Activated CD8-positive, alpha-beta memory T cell treated with anti-CD3 and anti-CD28 coated beads, Interleukin-2, amount 50 U/mL, for 24 hours (primary cell): Measurements from ENCODE around the gene SUN5.
"Not testable (repeated sequence)": the region's sequence is repeated elsewhere in the genome, so short reads cannot be mapped to it uniquely, and the experiment has no call there.

Experiments
- DNase-seq: peaks from one replicate; pipeline ENCODE4 v3.0.0-alpha.2; 2020; ENCODE audit errors: extremely low read depth

Gene SUN5

GRCh38 chr20:32965115-32965514 lies 39.1 kb downstream of the SUN5 start:
- DNase-seq, result no peak

GRCh38 chr20:32964575-32964974 lies 39.7 kb downstream of the SUN5 start:
- DNase-seq, result no peak

GRCh38 chr20:32963176-32963575 lies 41.1 kb downstream of the SUN5 start:
- no peak for DNase-seq

GRCh38 chr20:32962646-32963045 lies 41.6 kb downstream of the SUN5 start:
- not testable (repeated sequence) for DNase-seq

GRCh38 chr20:32962053-32962452 lies 42.2 kb downstream of the SUN5 start:
- no peak for DNase-seq

- DNase-seq, result no peak
These were observed 43.1 kb downstream of the SUN5 start for GRCh38 chr20:32960849-32961731.

GRCh38 chr20:32960222-32960518 lies 44.1 kb downstream of the SUN5 start:
- DNase-seq, result no peak

GRCh38 chr20:32959351-32960221 lies 44.6 kb downstream of the SUN5 start:
- no peak for DNase-seq

GRCh38 chr20:32958574-32958973 lies 45.7 kb downstream of the SUN5 start:
- DNase-seq, result no peak

- no peak for DNase-seq
These were observed 46.8 kb downstream of the SUN5 start for GRCh38 chr20:32957459-32957858.

- DNase-seq, result not testable (repeated sequence)
These were observed 53.7 kb downstream of the SUN5 start for GRCh38 chr20:32950539-32950938.

GRCh38 chr20:32946629-32947028 lies 57.6 kb downstream of the SUN5 start:
- no peak for DNase-seq

- DNase-seq, result no peak
These were observed 58.5 kb downstream of the SUN5 start for GRCh38 chr20:32945710-32946221.

GRCh38 chr20:32943490-32944052 lies 60.7 kb downstream of the SUN5 start:
- no peak for DNase-seq

GRCh38 chr20:32941155-32941885 lies 62.9 kb downstream of the SUN5 start:
- no peak for DNase-seq

- no peak for DNase-seq
These were observed 69.7 kb downstream of the SUN5 start for GRCh38 chr20:32934580-32934979.
